Measurements from ENCODE around the gene FASTK.
A peak's percentile ranks its signal among the peaks of the same experiment; 100 is the strongest.

- TF ChIP-seq CTCF (IDR thresholded peaks at IDR 0.05) (no peak), EZH2 (IDR thresholded peaks at IDR 0.05) (peak; percentile 72), EZH2phosphoT487 (IDR thresholded peaks at IDR 0.05) (peak; percentile 22)
Observed at GRCh38 chr7:151056666-151057505, 23.7 kb downstream of the FASTK start.
